Stomach (tissue), 9 donors: ENCODE data around the gene SPOCK3. TPM values are rescaled to one million over a fixed set of nuclear protein-coding genes. Genes with fewer than 3 reads are reported as not detected.

Experiments used
- DNase-seq, 2 donors: peaks; one replicate each; pipeline versions ENCODE4 v3.0.0 to v3.0.0-alpha.2; 2013 to 2019
- H3K27ac ChIP-seq, 5 donors: fragments of 200-600 bp in 4 of 5; sonication (generic) in 4 of 5; one replicate each; pipeline ENCODE4 v1.5.1; 2013 to 2019; ENCODE audit warnings: mild to moderate bottlenecking in 1 of 5, moderate library complexity in 1 of 5
- H3K27me3 ChIP-seq, 3 donors: fragments of 200-600 bp; sonication (generic); one replicate each; pipeline ENCODE4 v1.5.1; 2017 to 2019; ENCODE audit warnings: mixed run types in 1 of 3
- H3K36me3 ChIP-seq, 4 donors: fragments of 200-600 bp; sonication (generic); 1 replicate in 3 of 4; 2 replicates in 1 of 4; pipeline ENCODE4 v1.5.1; 2016 to 2019
- H3K4me1 ChIP-seq, 4 donors: fragments of 200-600 bp; sonication (generic); one replicate each; pipeline ENCODE4 v1.5.1; 2016 to 2019
- H3K4me3 ChIP-seq, 4 donors: fragments of 200-600 bp; sonication (generic) in 3 of 4; one replicate each; pipeline ENCODE4 v1.5.1; 2016 to 2019; ENCODE audit warnings: mild to moderate bottlenecking in 1 of 4
- H3K9me3 ChIP-seq, 4 donors: fragments of 200-600 bp; sonication (generic); one replicate each; pipeline ENCODE4 v1.5.1; 2016 to 2019
- EP300 ChIP-seq: sonication (generic); formaldehyde crosslinking; IDR thresholded peaks from one replicate; pipeline ENCODE4 v1.6.1; 2017; ENCODE audit warnings: antibody characterized with exemption
- POLR2A ChIP-seq, 4 donors: fragments of 450-650 bp; IDR thresholded peaks; one replicate each; pipeline ENCODE4 v1.6.1; 2016; ENCODE audit warnings: antibody characterized with exemption in 4 of 4, control low read depth in 2 of 4, mild to moderate bottlenecking in 1 of 4, moderate library complexity in 1 of 4
- POLR2AphosphoS5 ChIP-seq, 3 donors: sonication (generic); formaldehyde crosslinking; IDR thresholded peaks; one replicate each; pipeline ENCODE4 v1.6.1; 2016; ENCODE audit warnings: antibody characterized with exemption in 3 of 3
- WGBS, 5 donors: extraction: QIAGEN DNeasy Blood & Tissue Kit in 3 of 5; methylation state at CpG; one replicate each; pipeline versions ENCODE4 v1.1.5 to v1.1.7; 2013 to 2018; 5-methylcytosine and 5-hydroxymethylcytosine counted together
- intact Hi-C: fragments of 100-400 bp; cut with DNase I; formaldehyde crosslinking; loops from one replicate; pipeline ENCODE4 v1.15.1; 2023; ENCODE audit warnings: low total_unique reads
- polyA plus RNA-seq, 3 donors: library from polyadenylated mRNA; stranded (reverse); fragments of 200-250 nt; gene quantifications; one replicate each; pipeline ENCODE4 v1.2.3, GENCODE V29; 2013
- total RNA-seq, 5 donors: library from RNA; depleted of rRNA; stranded (reverse); fragments of >200 nt; gene quantifications; one replicate each; pipeline versions ENCODE4 v1.1.0 to v1.2.3, GENCODE V29; 2014 to 2016
- TF ChIP-seq, protein P1 (sequence below), 7 experiments: fragments of 450-650 bp in 4 of 7; fragments of 200-600 bp in 3 of 7; sonication (generic) in 3 of 7; IDR thresholded peaks; one replicate each; pipeline ENCODE4 v1.5.1; 2016 to 2019; ENCODE audit warnings: antibody characterized with exemption in 7 of 7, control low read depth in 2 of 7, mild to moderate bottlenecking in 1 of 7
- donor health status: healthy with polysubstance abuse.
- donor health status: Bipolar disorder and iron deficiency.
- donor health status: healthy.

SPOCK3 gene
- total and polyA plus RNA-seq, 8 donors: 0.33 to 6.1 (median 1.8) TPM; not detected in 5

DNA sequence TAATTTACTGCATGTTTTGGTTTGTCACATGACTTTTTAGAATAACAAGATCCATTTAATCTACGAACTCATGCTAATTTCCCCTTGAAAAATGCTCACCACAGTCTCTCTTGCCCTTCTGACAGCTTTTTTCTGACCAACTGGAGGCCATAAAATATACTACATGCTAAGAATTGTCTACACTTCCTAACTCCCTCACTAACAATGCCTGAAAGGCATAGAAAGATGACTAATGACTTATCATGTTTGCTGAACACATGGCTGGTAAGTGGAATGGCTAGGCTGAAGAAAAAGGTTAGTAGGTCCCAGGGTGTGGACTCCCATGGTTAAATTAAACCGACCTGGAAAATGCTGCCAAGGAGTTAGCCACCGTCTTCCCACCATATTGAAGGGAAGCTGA, 309.9 kb downstream of the SPOCK3 start:
- Histone ChIP-seq H3K9me3 (no peaks in the 10 kb centered on the region), H3K36me3 (no peaks in the 10 kb centered on the region), H3K4me1 (no peaks in the 10 kb centered on the region), H3K4me3 (no peak overlapping the region), H3K27me3 (no peaks in the 10 kb centered on the region), H3K27ac (no peak overlapping the region)
- DNase-seq: no peak
- intact Hi-C loops: no loop called here
- TF ChIP-seq POLR2AphosphoS5 (IDR thresholded peaks at IDR 0.05): no peak
- no peak for TF ChIP-seq EP300
- TF ChIP-seq, protein P1, sequence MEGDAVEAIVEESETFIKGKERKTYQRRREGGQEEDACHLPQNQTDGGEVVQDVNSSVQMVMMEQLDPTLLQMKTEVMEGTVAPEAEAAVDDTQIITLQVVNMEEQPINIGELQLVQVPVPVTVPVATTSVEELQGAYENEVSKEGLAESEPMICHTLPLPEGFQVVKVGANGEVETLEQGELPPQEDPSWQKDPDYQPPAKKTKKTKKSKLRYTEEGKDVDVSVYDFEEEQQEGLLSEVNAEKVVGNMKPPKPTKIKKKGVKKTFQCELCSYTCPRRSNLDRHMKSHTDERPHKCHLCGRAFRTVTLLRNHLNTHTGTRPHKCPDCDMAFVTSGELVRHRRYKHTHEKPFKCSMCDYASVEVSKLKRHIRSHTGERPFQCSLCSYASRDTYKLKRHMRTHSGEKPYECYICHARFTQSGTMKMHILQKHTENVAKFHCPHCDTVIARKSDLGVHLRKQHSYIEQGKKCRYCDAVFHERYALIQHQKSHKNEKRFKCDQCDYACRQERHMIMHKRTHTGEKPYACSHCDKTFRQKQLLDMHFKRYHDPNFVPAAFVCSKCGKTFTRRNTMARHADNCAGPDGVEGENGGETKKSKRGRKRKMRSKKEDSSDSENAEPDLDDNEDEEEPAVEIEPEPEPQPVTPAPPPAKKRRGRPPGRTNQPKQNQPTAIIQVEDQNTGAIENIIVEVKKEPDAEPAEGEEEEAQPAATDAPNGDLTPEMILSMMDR (IDR thresholded peaks at IDR 0.05): no peak
- TF ChIP-seq POLR2A (IDR thresholded peaks at IDR 0.05): no peak
- 43 to 59% (median 55%) methylated on average over 3 of the region's 3 CpGs for WGBS, 5 donors

DNA sequence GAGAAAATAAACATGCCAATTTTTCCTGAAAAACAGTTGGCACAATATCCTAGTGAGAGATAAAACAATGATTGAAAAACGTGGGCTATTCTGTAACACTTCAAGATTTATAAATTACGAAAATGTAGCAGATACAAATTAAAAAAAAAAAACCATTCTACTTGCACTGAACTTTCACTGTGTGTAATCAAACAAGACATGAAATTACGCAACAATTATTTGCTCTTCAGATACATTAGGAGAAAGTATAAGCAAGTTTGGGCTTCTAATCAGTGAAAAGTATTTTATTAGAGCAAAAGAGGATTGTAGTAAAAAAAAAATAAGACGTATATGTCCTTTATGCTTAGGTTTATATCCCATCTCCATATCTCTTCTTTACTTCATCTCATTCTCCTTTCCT, 320.4 kb downstream of the SPOCK3 start:
- H3K27ac ChIP-seq: no peak overlapping the region
- H3K36me3 ChIP-seq: no peaks in the 10 kb centered on the region
- DNase-seq: no peak
- no peaks in the 10 kb centered on the region for H3K27me3 ChIP-seq
- H3K4me3 ChIP-seq: no peak overlapping the region
- 34 to 47% (median 37%) methylated on average over 4 of the region's 4 CpGs for WGBS, 5 donors
- TF ChIP-seq POLR2AphosphoS5 (IDR thresholded peaks at IDR 0.05): no peak
- no peak for TF ChIP-seq POLR2A (IDR thresholded peaks at IDR 0.05)
- TF ChIP-seq, protein P1 (IDR thresholded peaks at IDR 0.05): no peak
- no peak for TF ChIP-seq EP300
- intact Hi-C loops: no loop called here
- H3K9me3 ChIP-seq: no peaks in the 10 kb centered on the region
- H3K4me1 ChIP-seq: no peaks in the 10 kb centered on the region

DNA sequence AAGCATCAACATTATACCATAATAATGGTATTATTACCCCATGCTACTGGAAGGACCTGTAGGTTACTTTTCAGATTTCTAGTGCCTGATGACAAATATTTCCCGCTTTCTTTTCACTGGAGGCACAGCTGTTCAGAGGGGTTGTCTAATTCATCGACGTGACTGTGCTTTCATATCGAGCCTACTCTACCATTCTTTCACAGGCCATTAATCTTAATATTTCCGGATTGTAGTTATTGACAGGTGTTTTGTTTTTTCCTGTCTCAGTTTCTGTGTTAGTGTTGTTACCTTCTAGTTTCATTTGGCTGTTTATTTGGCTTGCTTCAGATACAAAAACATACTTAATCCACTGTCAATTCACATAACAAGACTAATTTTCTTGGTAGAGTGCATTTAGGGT, 330.9 kb downstream of the SPOCK3 start:
- intact Hi-C loops: no loop called here
- WGBS, 5 donors: 80 to 85% (median 83%) methylated on average over 5 of the region's 5 CpGs

DNA sequence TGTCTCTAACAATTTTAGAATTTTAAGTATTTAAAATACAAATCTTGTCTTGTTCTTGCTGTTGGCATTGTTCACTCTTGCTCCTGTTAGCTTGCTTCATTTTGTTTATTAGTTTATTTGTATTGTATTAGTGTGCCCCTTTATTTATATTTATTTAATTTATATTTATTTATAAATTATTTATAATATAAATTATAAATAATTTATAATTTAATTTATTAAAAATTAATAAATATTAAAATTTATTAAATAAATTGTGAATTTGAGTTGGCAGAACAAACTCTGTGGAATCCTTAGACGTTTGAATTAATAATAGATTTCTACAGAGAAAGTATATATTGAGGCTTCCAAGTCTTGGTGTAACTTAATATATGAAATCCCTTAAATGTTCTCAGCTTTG, 331.4 kb downstream of the SPOCK3 start:
- no peaks in the 10 kb centered on the region for H3K4me1 ChIP-seq
- intact Hi-C loops: no loop called here
- no peaks in the 10 kb centered on the region for H3K9me3 ChIP-seq
- H3K4me3 ChIP-seq: no peak overlapping the region
- H3K36me3 ChIP-seq: no peaks in the 10 kb centered on the region
- DNase-seq: no peak
- no peak overlapping the region for H3K27ac ChIP-seq
- WGBS, 5 donors: 47 to 63% (median 51%) methylated on average over 1 of the region's 1 CpG
- TF ChIP-seq, protein P1 (IDR thresholded peaks at IDR 0.05): no peak
- no peak for TF ChIP-seq EP300
- no peaks in the 10 kb centered on the region for H3K27me3 ChIP-seq

More for the DNA sequence above, 330.9 kb downstream of the SPOCK3 start:
- TF ChIP-seq, protein P1 (IDR thresholded peaks at IDR 0.05): no peak
- TF ChIP-seq POLR2A (IDR thresholded peaks at IDR 0.05) (no peak), EP300 (no peak), POLR2AphosphoS5 (IDR thresholded peaks at IDR 0.05) (no peak)
- no peaks in the 10 kb centered on the region for H3K4me1 ChIP-seq
- no peaks in the 10 kb centered on the region for H3K9me3 ChIP-seq
- DNase-seq: no peak
- no peaks in the 10 kb centered on the region for H3K36me3 ChIP-seq
- no peak overlapping the region for H3K4me3 ChIP-seq
- no peak overlapping the region for H3K27ac ChIP-seq
- no peaks in the 10 kb centered on the region for H3K27me3 ChIP-seq
